Fibroblast of mammary gland (primary cell): Measurements from ENCODE around the gene PSMA6.

Experiments used
- DNase-seq: peaks from one replicate; pipeline ENCODE4 v3.0.0-alpha.2; 2010; ENCODE audit warnings: low read depth
- H3K4me3 ChIP-seq: 2 replicates; pipeline ENCODE4 v1.5.1; 2011; ENCODE audit warnings: low read depth, mild to moderate bottlenecking, low read length, moderate library complexity; ENCODE audit not compliant: control insufficient read depth
- CTCF ChIP-seq: conservative IDR thresholded peaks from 2 replicates; pipeline ENCODE4 v1.5.1; 2011; ENCODE audit warnings: low read depth, low read length, inconsistent platforms; ENCODE audit not compliant: control insufficient read depth, insufficient read depth

PSMA6 gene

DNA sequence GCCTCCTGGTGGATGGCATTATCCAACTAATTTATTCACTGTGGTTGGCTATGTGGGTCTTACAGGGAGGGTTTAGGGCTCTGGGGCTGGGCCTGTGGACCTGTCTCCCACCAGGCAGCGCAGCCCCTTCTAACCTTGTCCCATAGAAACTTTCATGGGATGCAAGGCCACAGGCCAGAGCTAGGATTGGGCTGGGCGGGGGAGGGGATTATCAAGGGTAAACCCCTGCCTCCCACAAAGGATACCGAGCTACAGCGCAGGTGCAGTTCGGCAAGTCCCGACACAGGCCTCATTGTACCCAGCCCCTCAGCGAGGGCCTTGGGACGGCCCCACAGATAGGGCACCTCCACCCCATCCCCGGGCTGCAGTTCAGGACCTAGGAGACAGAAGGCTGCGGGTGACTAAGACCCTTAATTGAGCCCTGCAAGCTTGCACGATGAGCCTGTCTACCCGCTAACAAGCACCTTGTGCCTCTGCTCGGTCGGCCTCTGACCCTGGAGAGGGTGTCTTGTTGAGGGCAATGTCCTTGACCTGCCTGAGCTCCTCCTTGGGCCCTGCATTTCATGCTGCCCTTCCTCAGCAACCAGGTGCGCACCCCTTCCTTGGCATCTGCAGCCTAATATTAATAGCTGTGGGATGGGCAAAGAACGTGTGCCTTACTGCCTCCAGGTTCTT lies 46.7 kb downstream of the PSMA6 start:
- no peak for TF ChIP-seq CTCF
- H3K4me3 ChIP-seq: no peak overlapping the region
- no peak for DNase-seq

- DNase-seq: no peak
- no peak overlapping the region for H3K4me3 ChIP-seq
- no peak for TF ChIP-seq CTCF
These were observed 47.7 kb downstream of the PSMA6 start for GRCh38 chr14:35339761-35340406.

DNA sequence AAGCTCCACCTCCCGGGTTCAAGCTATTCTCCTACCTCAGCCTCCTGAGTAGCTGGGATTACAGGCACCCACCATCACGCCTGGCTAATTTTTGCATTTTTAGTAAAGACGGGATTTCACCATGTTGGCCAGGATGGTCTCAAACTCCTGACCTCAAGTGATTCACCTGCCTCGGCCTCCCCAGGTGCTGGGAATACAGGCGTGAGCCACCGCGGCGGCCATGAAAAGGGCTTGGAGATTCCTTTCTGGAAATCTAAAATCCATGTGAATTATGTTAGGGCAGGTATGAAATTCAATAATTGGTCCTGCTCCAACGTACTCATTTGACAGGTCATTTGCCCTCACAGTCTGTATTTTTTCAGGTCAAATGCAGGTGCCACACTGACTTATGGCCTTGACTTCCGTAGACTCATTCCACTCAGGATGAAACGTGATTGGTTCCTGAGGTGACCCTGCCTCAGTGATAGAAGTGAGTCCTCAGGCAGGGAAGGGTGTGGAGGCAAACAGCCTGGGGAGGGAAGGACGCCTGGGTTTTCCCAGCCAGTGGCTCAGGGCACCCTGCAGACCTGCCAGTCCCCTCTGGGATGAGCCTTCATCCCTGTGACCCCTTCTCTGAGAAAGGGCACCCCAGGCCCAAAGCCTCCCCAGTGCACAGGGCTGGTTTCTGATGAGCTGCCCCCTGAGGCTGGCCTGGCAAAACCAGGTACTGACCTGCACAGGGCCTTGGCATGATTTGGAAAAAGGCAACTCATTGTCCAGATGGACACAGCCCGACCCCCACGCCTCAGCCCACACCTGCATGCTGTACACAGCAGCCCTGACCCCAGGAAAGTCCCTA lies 48.7 kb downstream of the PSMA6 start:
- TF ChIP-seq CTCF: no peak
- no peak overlapping the region for H3K4me3 ChIP-seq
- DNase-seq: no peak

- TF ChIP-seq CTCF: no peak
- DNase-seq: no peak
- H3K4me3 ChIP-seq: no peak overlapping the region
These were observed 49.2 kb downstream of the PSMA6 start for GRCh38 chr14:35341454-35341750.

DNA sequence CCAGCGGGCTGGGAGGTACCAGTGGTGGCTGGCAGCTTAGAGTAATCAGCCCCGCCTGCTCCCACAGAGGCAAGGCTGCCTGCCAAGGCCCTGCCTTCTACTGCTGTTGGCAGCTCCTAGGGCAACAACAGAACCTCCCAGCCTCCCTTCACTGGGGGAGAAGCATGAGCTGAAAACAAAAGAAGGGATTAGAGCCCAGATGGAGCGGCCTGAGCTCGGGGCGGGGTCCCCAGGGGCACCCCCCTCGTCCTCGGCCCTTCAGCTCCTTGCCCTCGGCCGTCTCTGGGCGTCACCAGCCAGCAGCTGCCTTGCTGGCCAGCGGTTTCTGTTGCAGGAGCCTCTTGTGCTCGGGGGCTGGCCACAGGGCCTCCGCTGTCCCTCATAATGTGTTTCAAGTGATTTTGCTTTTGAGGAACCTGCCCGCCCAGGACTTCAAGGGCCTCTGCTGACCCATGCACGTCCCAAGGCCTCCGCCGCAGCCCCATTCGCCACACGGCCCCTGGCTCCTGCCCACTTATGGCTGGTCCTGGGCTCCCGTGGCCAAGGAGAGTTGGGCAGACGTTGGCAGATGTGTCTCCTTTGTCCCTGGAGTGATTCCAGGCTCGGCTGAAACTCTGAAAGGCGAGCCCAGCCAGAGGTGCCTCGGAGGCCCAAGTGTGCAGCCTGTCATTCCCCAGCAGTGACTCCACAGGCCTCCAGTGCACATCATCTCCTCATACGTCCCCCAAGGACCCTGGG lies 49.7 kb downstream of the PSMA6 start:
- H3K4me3 ChIP-seq: no peak overlapping the region
- peak; percentile 85 for DNase-seq
- no peak for TF ChIP-seq CTCF

GRCh38 chr14:35342489-35343010 lies 50.4 kb downstream of the PSMA6 start:
- TF ChIP-seq CTCF: no peak
- H3K4me3 ChIP-seq: no peak overlapping the region

More at GRCh38 chr14:35342489-35343010, 50.4 kb downstream of the PSMA6 start:
- DNase-seq: peak; percentile 69
